Measurements from ENCODE around the gene OR10A2.
"Not testable (repeated sequence)": the region's sequence is repeated elsewhere in the genome, so short reads cannot be mapped to it uniquely, and the experiment has no call there.

The OR10A2 gene

GRCh38 chr11:6844356-6844755, 18.5 kb upstream of the OR10A2 start:
- Histone ChIP-seq H3K27me3 (replicated peaks; ENCODE audit: control insufficient read depth, insufficient read depth, low read length) (no peaks in the 10 kb centered on the region), H3K4me3 (replicated peaks; ENCODE audit: low read depth, low read length) (no peak overlapping the region), H3K36me3 (ENCODE audit: control insufficient read depth, insufficient read depth, low read length) (no peaks in the 10 kb centered on the region)
- DNase-seq (ENCODE audit: extremely low read depth, insufficient read length): no peak
- TF ChIP-seq CTCF (IDR thresholded peaks at IDR 0.05; ENCODE audit: insufficient read depth, low read length, poor library complexity, severe bottlenecking): no peak

GRCh38 chr11:6845383-6845782, 17.5 kb upstream of the OR10A2 start, which contains the start of gene OR10A5:
Gene OR10A5, plus strand, starts transcription at chr11:6845683. Its CDS starts 0 bp downstream, at chr11:6845683.
- no peak for DNase-seq (ENCODE audit: extremely low read depth, insufficient read length)
- Histone ChIP-seq H3K27me3 (replicated peaks; ENCODE audit: control insufficient read depth, insufficient read depth, low read length) (no peaks in the 10 kb centered on the region), H3K4me3 (replicated peaks; ENCODE audit: low read depth, low read length) (no peak within 1 kb of the TSS), H3K36me3 (ENCODE audit: control insufficient read depth, insufficient read depth, low read length) (no peaks in the 10 kb centered on the region)
- TF ChIP-seq CTCF (IDR thresholded peaks at IDR 0.05; ENCODE audit: insufficient read depth, low read length, poor library complexity, severe bottlenecking): no peak

- TF ChIP-seq CTCF (IDR thresholded peaks at IDR 0.05; ENCODE audit: insufficient read depth, low read length, poor library complexity, severe bottlenecking): no peak
- Histone ChIP-seq H3K27me3 (replicated peaks; ENCODE audit: control insufficient read depth, insufficient read depth, low read length) (no peaks in the 10 kb centered on the region), H3K36me3 (ENCODE audit: control insufficient read depth, insufficient read depth, low read length) (no peaks in the 10 kb centered on the region), H3K4me3 (replicated peaks; ENCODE audit: low read depth, low read length) (no peak overlapping the region)
- no peak for DNase-seq (ENCODE audit: extremely low read depth, insufficient read length)
These were observed 12.3 kb upstream of the OR10A2 start for GRCh38 chr11:6850526-6850925.

- not testable (repeated sequence) for H3K4me3 ChIP-seq (replicated peaks; ENCODE audit: low read depth, low read length); H3K36me3 ChIP-seq (ENCODE audit: control insufficient read depth, insufficient read depth, low read length); DNase-seq (ENCODE audit: extremely low read depth, insufficient read length); H3K27me3 ChIP-seq (replicated peaks; ENCODE audit: control insufficient read depth, insufficient read depth, low read length)
These were observed 8.1 kb upstream of the OR10A2 start for GRCh38 chr11:6854801-6855200.

- no peak for DNase-seq (ENCODE audit: extremely low read depth, insufficient read length)
- H3K36me3 ChIP-seq (ENCODE audit: control insufficient read depth, insufficient read depth, low read length): no peaks in the 10 kb centered on the region
- no peaks in the 10 kb centered on the region for H3K27me3 ChIP-seq (replicated peaks; ENCODE audit: control insufficient read depth, insufficient read depth, low read length)
- TF ChIP-seq CTCF (IDR thresholded peaks at IDR 0.05; ENCODE audit: insufficient read depth, low read length, poor library complexity, severe bottlenecking): no peak
- H3K4me3 ChIP-seq (replicated peaks; ENCODE audit: low read depth, low read length): no peak overlapping the region
These were observed 6.8 kb upstream of the OR10A2 start for GRCh38 chr11:6855971-6856541.

- TF ChIP-seq CTCF (IDR thresholded peaks at IDR 0.05; ENCODE audit: insufficient read depth, low read length, poor library complexity, severe bottlenecking): no peak
- no peaks in the 10 kb centered on the region for H3K36me3 ChIP-seq (ENCODE audit: control insufficient read depth, insufficient read depth, low read length)
- no peaks in the 10 kb centered on the region for H3K27me3 ChIP-seq (replicated peaks; ENCODE audit: control insufficient read depth, insufficient read depth, low read length)
- DNase-seq (ENCODE audit: extremely low read depth, insufficient read length): peak; percentile 20
- H3K4me3 ChIP-seq (replicated peaks; ENCODE audit: low read depth, low read length): no peak overlapping the region
These were observed 6.0 kb upstream of the OR10A2 start for GRCh38 chr11:6856871-6857270.

Measured in GM06990 (cell line).